Measurements from ENCODE around the gene PRDX3.

GRCh38 chr10:119119400-119119799 lies 59.2 kb downstream of the PRDX3 start:
- TF ChIP-seq ISL1 (CRISPR knock-in tag; IDR thresholded peaks at IDR 0.05) (no peak), TOX (CRISPR knock-in tag; IDR thresholded peaks at IDR 0.05; ENCODE audit: borderline replicate concordance) (no peak)

Data from SK-N-SH treated with all-trans-retinoic acid at 6 μM for 48 hours (cell line).